ENCODE measurements around the gene TUBGCP5.
A peak's percentile ranks its signal among the peaks of the same experiment; 100 is the strongest.
"Not testable (repeated sequence)": the region's sequence is repeated elsewhere in the genome, so short reads cannot be mapped to it uniquely, and the experiment has no call there.

The TUBGCP5 gene

GRCh38 chr15:23039143-23039916 is at the start of gene TUBGCP5:
Gene TUBGCP5 (minus strand): TSS chr15:23039569. CDS start chr15:23039543, 26 bp downstream.
- Histone ChIP-seq H3K9me3 (ENCODE audit: low read depth, low read length) (no peaks in the 10 kb centered on the region), H3K27ac (peak within 1 kb of the TSS; percentile 57; the same call in 1 of the 2 replicates)
- TF ChIP-seq POLR2AphosphoS5 (IDR thresholded peaks at IDR 0.05; ENCODE audit: borderline replicate concordance, low read depth, low read length) (peak; percentile 93), EZH2 (IDR thresholded peaks at IDR 0.05) (no peak)

GRCh38 chr15:23083115-23083514 is 43.7 kb upstream of the TUBGCP5 start:
- Histone ChIP-seq H3K36me3 (ENCODE audit: insufficient read depth, low read length) (no peaks in the 10 kb centered on the region), H3K27ac (no peak overlapping the region), H3K4me3 (no peak overlapping the region), H3K9ac (ENCODE audit: insufficient read length) (no peak overlapping the region), H3K9me3 (ENCODE audit: low read depth, low read length) (no peaks in the 10 kb centered on the region)
- no peak for DNase-seq (ENCODE audit: low read depth, low spot score)
- no peak for TF ChIP-seq FOXP2 (optimal IDR thresholded peaks at IDR 0.05; ENCODE audit: control extremely low read depth, extremely low read length, insufficient read depth)
- no peak for TF ChIP-seq POLR2AphosphoS5 (IDR thresholded peaks at IDR 0.05; ENCODE audit: borderline replicate concordance, low read depth, low read length)
- no peak for TF ChIP-seq EZH2 (IDR thresholded peaks at IDR 0.05)

More at GRCh38 chr15:23039143-23039916, at the start of gene TUBGCP5:
- H3K4me3 ChIP-seq: peak within 1 kb of the TSS; percentile 78
- H3K9ac ChIP-seq (ENCODE audit: insufficient read length): peak within 1 kb of the TSS; percentile 93
- peak; percentile 71 for DNase-seq (ENCODE audit: low read depth, low spot score)
- H3K36me3 ChIP-seq (ENCODE audit: insufficient read depth, low read length): peaks cover 15% of the 10 kb centered on the region

GRCh38 chr15:23081996-23082737 is 42.8 kb upstream of the TUBGCP5 start:
- not testable (repeated sequence) for H3K9me3 ChIP-seq (ENCODE audit: low read depth, low read length); H3K9ac ChIP-seq (ENCODE audit: insufficient read length); H3K27ac ChIP-seq; DNase-seq (ENCODE audit: low read depth, low spot score); H3K4me3 ChIP-seq; H3K36me3 ChIP-seq (ENCODE audit: insufficient read depth, low read length)

GRCh38 chr15:23081271-23081670 is 41.9 kb upstream of the TUBGCP5 start:
- Histone ChIP-seq H3K9me3 (ENCODE audit: low read depth, low read length) (no peaks in the 10 kb centered on the region), H3K9ac (ENCODE audit: insufficient read length) (no peak overlapping the region), H3K27ac (no peak overlapping the region), H3K4me3 (no peak overlapping the region), H3K36me3 (ENCODE audit: insufficient read depth, low read length) (no peaks in the 10 kb centered on the region)
- no peak for DNase-seq (ENCODE audit: low read depth, low spot score)
- TF ChIP-seq FOXP2 (optimal IDR thresholded peaks at IDR 0.05; ENCODE audit: control extremely low read depth, extremely low read length, insufficient read depth): no peak
- no peak for TF ChIP-seq POLR2AphosphoS5 (IDR thresholded peaks at IDR 0.05; ENCODE audit: borderline replicate concordance, low read depth, low read length)
- no peak for TF ChIP-seq EZH2 (IDR thresholded peaks at IDR 0.05)

- no peak for DNase-seq (ENCODE audit: low read depth, low spot score)
These were observed 40.4 kb upstream of the TUBGCP5 start for GRCh38 chr15:23079766-23080165.

GRCh38 chr15:23075927-23076326 is 36.6 kb upstream of the TUBGCP5 start:
- no peaks in the 10 kb centered on the region for H3K36me3 ChIP-seq (ENCODE audit: insufficient read depth, low read length)
- no peak for DNase-seq (ENCODE audit: low read depth, low spot score)
- no peak overlapping the region for H3K4me3 ChIP-seq
- no peak overlapping the region for H3K27ac ChIP-seq
- no peak overlapping the region for H3K9ac ChIP-seq (ENCODE audit: insufficient read length)
- no peaks in the 10 kb centered on the region for H3K9me3 ChIP-seq (ENCODE audit: low read depth, low read length)
- TF ChIP-seq EZH2 (IDR thresholded peaks at IDR 0.05): no peak
- no peak for TF ChIP-seq POLR2AphosphoS5 (IDR thresholded peaks at IDR 0.05; ENCODE audit: borderline replicate concordance, low read depth, low read length)
- no peak for TF ChIP-seq FOXP2 (optimal IDR thresholded peaks at IDR 0.05; ENCODE audit: control extremely low read depth, extremely low read length, insufficient read depth)

More at GRCh38 chr15:23079766-23080165, 40.4 kb upstream of the TUBGCP5 start:
- Histone ChIP-seq H3K36me3 (ENCODE audit: insufficient read depth, low read length) (no peaks in the 10 kb centered on the region), H3K9ac (ENCODE audit: insufficient read length) (no peak overlapping the region), H3K9me3 (ENCODE audit: low read depth, low read length) (no peaks in the 10 kb centered on the region), H3K27ac (no peak overlapping the region), H3K4me3 (no peak overlapping the region)
- no peak for TF ChIP-seq EZH2 (IDR thresholded peaks at IDR 0.05)
- no peak for TF ChIP-seq FOXP2 (optimal IDR thresholded peaks at IDR 0.05; ENCODE audit: control extremely low read depth, extremely low read length, insufficient read depth)
- no peak for TF ChIP-seq POLR2AphosphoS5 (IDR thresholded peaks at IDR 0.05; ENCODE audit: borderline replicate concordance, low read depth, low read length)

GRCh38 chr15:23074684-23075083 is 35.3 kb upstream of the TUBGCP5 start:
- H3K9ac ChIP-seq (ENCODE audit: insufficient read length): peak overlapping the region; percentile 15
- TF ChIP-seq FOXP2 (optimal IDR thresholded peaks at IDR 0.05; ENCODE audit: control extremely low read depth, extremely low read length, insufficient read depth) (no peak), POLR2AphosphoS5 (IDR thresholded peaks at IDR 0.05; ENCODE audit: borderline replicate concordance, low read depth, low read length) (no peak), EZH2 (IDR thresholded peaks at IDR 0.05) (no peak)
- H3K4me3 ChIP-seq: peak overlapping the region; percentile 55
- H3K9me3 ChIP-seq (ENCODE audit: low read depth, low read length): no peaks in the 10 kb centered on the region
- H3K36me3 ChIP-seq (ENCODE audit: insufficient read depth, low read length): no peaks in the 10 kb centered on the region
- no peak overlapping the region for H3K27ac ChIP-seq
- DNase-seq (ENCODE audit: low read depth, low spot score): peak; percentile 39

GRCh38 chr15:23073890-23074646 is 34.7 kb upstream of the TUBGCP5 start:
- TF ChIP-seq EZH2 (IDR thresholded peaks at IDR 0.05): no peak
- no peak for TF ChIP-seq POLR2AphosphoS5 (IDR thresholded peaks at IDR 0.05; ENCODE audit: borderline replicate concordance, low read depth, low read length)
- no peak for TF ChIP-seq FOXP2 (optimal IDR thresholded peaks at IDR 0.05; ENCODE audit: control extremely low read depth, extremely low read length, insufficient read depth)
- H3K27ac ChIP-seq: no peak overlapping the region
- H3K9ac ChIP-seq (ENCODE audit: insufficient read length): peak overlapping the region; percentile 15
- H3K4me3 ChIP-seq: peak overlapping the region; percentile 55
- no peaks in the 10 kb centered on the region for H3K9me3 ChIP-seq (ENCODE audit: low read depth, low read length)
- no peak for DNase-seq (ENCODE audit: low read depth, low spot score)
- no peaks in the 10 kb centered on the region for H3K36me3 ChIP-seq (ENCODE audit: insufficient read depth, low read length)
